Stimulated activated CD8-positive, alpha-beta memory T cell treated with anti-CD3 and anti-CD28 coated beads, Interleukin-7, amount 100 ng/mL, for 48 hours (primary cell): ENCODE results near the gene KY.

ENCODE experiments used
- DNase-seq, 2 donors: peaks; one replicate each; pipeline ENCODE4 v3.0.0-alpha.2; 2020; ENCODE audit warnings: low read depth in 1 of 2; ENCODE audit errors: extremely low read depth in 1 of 2

Gene KY, protein sequence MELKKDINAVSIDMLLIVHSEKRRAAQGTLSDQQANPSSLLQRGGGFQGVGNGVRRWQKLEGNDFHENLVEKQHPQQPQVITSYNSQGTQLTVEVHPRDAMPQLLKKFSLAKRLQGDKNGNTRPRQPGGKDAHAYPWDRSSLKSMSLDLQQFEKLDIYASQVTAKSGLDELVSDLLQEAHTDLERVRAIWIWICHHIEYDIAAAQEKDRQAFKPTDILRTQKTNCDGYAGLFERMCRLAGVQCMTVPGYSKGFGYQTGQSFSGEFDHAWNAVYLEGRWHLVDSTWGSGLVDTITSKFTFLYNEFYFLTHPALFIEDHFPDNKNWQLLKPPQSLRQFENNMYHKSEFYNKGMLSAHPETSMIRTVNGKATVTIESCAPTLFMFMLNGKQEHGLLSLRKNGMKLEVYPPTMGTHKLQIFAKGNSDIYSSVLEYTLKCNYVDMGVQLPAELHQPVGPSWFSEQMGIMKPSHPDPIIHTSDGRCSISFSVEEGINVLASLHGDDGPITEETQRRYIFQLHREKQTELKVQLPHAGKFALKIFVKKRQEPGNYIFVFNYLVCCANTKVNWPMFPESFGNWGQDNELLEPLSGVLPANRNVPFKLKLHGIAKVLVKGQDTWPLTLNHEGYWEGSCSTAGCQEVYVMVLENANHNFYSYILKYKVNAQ

DNA sequence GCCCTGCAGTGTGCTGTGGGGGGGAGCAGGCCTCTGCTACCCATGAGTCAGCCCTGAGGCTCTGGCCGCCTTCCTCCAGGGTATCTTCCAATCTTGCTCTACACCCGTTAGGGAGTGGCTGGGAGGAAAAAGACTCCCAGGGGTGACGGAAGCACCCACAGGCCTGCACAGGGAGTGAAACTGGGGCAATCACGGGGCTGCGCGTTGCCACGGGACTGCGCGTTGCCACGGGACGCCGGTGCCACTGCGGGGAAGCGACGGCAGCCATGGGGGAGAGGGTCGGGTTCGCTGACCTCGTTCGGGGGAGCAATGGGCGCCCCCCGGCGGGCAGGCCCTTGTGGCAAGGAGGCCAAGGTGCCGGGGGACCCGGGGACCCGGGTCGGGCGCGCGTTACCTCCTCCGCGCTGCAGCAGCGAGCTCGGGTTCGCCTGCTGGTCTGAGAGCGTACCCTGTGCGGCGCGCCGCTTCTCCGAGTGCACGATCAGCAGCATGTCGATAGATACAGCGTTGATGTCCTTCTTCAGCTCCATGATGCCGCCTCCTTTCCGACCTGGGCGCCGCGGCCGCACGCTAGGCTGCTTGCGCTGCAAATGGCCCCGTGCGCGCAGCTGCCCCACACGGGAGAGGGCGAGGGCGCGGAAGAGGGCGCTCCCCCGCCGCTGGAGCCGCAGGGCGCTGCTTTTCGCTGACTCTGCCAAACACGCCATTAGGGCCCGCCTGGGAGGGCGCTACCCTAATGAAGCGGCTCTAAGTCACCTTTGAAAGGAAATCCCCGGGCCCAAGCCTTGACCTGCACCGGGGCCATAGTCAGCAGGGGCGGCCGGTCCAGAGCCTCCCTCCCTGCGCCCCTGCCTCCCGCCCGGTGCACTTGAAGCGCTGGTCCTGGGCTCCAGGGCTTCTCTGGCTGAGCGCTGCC, at the start of gene KY:
TSS of gene KY (minus strand) at position 592 of the 916 bp plus-strand sequence. CDS start at position 530, 62 bp downstream.
- no peak for DNase-seq

DNA sequence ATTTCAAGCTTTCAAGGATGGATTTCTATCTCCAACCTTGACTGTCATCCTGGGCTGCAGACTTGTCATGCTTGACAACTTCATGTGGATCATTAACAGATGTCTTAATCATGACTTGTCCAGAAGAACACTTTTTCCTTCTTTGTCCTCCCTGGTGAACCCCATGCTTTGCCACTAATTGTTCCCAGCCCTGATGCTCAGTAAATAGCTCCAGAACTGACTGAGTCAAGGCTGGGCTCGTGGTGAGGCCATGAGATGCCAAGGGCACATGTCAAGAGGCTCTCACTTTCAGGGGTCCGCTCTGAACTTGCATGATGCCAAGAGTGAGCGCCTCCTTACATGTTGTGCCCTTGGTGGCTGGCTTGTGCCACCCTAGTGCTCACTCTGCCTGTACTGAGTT, 48.9 kb upstream of the KY start:
- no peak for DNase-seq

DNA sequence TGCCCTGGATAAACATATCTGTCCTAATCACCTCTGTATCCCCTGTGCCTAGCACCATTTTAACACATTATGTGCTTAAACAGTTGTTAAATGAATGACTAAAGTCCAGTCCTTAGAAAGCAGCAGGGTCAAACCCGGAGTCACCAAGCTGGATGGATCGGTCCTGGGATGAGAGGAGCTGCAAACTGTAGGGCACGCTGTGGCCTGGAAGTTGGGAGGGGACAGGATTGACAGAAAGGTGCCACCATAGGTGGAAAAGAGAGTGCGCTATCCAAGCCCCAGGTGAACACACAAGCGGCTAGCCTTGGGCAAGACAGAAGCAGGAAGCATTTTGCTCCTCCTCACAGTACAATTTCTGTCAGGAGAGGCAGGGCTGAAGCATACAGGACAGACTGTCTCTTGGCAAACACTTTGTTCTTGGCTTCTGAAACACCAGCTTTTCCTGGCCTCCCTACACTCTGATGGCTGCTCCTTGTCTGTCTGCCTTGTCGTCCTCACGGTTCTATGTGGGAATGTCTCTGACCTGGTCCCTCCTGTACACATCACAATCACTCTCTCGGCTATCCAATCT, 48.4 kb upstream of the KY start:
- DNase-seq = no peak

DNA sequence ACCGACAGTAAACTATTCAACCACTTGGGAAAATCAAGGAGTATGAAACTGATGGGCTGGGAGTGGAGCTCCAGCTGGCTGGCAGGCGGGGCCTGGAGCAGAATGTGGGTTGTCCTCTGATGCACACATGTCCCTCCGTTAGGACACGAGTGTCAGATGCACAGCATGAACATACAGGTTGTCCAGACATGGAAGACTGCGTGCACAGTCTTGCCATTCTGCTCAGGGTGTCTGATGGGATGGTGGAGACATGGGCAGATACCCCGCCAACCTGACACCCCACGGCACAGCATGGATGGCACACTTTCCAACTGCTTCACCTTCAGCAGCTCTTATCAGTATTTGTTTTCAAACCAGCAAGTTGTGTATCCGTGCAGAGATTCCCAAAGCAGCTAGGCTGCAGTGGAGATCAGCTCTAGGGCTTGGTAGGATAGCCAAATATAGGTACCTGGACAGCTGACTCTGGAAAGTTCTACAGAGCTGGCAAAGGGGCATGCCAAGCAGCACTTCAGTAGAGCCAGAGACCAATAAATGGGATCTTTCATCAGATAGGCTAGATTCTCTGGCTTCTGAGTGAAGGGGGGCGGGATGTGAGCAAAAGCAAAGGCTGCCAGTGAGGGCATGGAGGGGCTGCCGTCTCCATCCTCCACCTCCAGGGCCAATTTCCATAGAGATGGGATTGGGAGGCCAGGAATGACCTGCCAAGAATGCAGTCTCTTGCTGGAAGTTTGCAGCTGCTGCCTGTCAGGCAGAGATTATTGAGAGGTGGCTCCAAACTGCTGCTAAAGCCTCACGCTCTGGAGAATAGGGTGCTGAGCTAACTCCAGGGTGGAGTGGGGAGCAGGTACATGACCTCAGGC, 47.2 kb upstream of the KY start:
- no peak for DNase-seq

DNA sequence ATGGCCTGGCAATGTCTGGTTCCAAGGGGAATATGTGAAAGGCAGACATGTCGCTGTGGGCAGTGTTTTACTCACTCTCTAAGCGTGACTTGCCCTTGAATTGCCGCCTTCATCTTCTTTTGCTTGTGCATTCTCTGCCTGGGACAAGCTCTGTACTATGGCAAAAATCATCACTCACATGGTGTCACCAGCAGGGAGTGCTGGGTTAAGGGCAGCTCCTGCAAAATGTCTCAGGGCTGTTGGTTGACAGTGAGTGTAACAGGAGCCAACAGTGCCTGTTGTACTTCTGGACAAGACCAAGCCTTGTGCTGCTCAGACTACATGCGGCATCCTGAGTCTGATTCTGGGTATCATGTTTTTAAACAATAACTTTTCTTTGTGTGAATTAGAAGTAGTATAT, 45.3 kb upstream of the KY start:
- no peak for DNase-seq

DNA sequence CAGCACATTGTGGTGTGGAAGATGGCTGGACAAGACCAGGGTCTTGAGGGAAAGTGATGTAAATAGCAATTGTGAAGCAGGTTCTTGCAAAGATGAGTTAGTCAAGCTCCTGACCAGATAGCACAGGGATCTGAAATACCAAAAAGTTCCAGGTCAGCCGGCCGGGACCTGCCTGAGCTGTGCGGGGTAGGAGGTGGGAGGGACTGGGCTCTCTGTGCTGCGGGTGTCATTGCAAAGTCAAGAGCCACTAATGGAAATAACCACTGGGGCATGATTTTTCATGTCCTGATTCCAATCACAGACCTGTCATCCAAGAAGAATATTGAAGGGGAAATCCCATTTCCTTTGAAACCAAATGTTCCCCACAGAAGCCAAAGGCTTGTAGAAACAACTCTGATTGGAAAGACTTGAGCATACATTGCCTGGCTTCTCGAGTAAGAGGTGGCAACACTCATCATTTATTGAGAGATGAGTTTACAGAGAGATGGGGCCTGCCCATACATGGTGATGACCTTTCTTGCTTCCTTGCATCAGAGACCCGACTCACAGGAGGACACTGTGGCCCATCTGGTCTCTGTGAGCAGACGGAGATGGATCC, 44.2 kb upstream of the KY start:
- no peak for DNase-seq

DNA sequence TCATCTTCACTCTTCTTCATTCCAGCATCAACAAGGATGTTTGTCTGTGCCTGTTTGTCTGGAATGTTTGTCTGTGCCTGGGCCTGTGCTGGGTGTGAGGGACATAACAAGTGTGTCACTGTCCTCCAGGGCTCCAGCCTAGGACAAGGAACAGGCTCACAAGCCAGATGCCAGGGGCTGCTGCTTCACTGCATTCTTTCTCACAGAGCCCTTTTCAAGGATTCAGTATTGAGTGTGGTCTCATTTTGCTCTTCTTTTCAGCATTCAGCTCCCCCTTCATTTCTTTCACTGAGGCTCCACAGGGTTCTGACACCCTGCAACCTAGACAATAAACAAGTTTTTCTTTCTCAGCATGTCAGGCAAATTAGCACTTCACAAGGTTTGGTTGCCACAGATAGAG, 43.6 kb upstream of the KY start:
- DNase-seq = no peak

DNA sequence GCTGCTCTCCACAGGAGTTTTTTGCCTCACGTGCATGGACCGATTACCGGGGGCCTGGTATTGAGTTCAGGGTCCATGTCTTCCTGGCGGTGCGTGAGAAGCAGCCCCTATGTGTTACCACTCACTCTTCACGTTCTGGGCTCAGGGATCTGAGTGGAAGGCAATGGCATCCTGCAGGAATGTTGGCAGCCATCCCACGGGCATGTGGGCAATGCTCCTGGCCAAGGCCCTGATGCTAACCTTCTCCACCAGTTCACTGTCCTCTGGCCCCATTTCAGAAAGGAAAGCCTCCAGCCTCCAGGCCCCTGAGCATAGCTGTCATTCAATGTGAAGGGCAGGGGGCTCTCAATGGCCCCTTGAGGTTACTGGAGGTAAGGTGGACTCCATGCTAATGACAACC, 43.0 kb upstream of the KY start:
- no peak for DNase-seq

DNA sequence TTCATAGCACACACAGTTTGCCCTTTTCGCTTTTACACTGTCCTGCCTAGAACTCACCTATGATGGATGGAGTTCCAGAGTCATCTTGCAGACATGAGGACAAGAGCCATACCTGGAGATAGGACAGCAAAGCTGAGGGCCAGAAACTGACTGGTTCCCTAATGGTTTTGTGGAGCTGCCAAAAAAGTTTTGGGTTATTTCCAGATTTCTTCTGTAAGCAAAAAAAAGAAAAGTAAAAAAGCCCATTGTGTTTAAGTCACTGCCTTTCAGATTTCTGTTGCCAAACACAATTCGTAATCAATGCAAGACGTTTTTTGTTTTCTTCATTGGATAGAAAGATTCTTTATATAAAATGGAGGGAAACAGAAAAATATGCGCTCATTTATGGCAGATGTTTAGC, 42.4 kb upstream of the KY start:
- no peak for DNase-seq

DNA sequence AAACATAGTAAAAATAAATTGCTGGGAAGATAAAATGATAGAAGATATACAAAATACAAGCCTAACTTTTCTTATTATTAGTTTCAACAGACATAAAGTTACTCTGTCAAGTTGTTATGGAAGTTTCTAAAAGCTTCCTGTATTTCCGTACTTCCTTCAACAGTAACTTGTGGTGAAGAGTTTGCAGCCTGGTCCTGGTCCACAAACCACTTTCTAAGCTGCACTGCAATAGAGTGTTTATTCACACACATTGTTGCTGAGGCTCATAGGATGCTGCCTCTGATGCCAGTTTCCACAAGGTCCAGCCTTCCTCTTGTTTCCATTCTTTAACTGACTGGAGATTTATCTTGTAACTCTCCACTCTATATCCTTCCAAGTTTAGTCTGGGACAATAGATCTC, 39.4 kb upstream of the KY start:
- DNase-seq = no peak

DNA sequence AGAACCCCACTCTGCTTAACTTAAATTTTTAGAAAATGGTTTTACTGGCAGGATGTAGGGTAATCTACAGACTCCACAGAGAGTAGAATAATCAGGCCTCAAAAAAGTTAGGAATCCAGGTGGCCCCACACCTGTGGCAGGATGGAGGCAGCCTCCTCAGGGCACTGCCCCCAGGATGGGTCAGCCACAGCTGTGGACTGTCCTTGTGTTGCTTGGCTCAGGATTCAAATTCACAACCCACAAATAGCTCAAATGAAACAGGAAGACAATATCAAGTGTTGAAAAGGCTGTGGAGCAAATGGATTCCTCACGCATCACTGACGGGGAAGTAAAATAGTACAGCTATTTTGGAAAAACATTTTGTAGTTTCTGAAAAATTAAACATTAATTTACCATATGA, 36.8 kb upstream of the KY start:
- DNase-seq = no peak

DNA sequence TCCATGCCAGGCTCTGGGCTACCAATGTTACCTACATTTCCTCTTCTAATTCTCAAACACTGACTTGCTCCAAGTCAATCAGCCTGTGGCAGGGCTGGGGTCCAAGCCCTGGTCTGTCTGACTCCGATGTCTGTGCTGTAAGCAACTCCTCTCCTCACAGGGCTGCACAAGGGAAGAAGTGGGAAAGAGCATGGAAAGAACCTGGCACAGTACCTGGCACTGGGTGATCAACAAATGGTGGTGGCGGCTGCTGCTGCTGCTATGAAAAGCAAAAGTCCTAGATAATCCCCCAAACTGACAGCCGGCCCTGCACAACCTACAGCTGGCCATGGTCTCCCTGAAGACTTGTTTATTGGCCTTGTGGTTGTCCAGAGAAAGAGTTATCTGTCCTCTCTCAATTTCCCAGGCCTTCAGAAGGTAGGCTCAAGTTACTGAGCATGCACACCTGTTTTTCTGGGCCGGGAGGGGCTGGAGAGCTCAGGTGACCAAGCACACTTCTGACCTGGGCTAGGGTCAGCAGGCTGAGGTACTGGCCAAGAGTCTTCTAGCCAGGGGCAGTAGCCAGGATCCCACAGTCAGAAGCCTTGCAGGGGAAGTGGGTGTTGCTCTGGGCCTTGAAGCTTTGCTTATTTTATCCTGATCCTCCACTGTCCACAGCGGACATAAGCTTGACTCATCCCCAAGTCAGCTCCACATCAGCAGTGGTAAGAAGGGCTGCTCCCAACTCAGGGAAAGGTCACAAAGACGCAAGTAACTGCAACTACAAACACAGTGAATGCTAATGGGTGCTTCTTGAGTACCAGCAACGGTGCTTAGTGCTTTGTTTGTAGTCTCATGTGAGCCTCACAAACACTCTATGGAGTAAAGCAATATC, 35.3 kb upstream of the KY start:
- DNase-seq = no peak

DNA sequence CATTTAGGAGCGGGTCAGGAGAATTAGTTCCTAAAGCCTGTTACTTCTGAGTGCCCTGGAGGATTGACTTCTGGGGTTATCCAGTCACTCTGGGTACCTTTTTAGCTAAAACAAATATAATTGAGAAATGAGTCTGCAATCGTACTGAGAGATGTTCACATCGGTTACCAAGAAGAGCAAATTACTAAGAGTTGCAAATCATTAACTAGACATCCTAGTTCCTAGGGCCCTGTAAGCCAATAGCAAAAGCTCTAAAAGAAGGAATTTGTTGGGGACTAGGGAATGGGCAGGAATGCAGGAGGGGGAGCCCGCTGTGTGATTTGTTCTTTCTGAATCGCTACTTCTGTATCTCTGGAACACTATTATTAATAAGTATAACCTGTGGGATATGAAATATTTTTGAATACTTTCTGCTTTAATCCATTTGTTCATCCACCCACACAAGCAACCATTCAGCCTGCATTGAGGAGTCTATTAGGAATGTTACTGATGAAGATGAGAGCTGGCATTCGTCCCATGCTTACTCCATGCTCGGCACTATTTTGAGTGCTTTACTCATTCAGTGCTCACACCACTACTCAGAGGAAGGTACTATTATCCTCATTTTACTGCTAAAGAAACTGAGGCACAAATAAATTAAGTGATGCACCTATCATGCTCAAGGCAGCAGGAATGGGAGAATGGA, 31.5 kb upstream of the KY start:
- DNase-seq = no peak

DNA sequence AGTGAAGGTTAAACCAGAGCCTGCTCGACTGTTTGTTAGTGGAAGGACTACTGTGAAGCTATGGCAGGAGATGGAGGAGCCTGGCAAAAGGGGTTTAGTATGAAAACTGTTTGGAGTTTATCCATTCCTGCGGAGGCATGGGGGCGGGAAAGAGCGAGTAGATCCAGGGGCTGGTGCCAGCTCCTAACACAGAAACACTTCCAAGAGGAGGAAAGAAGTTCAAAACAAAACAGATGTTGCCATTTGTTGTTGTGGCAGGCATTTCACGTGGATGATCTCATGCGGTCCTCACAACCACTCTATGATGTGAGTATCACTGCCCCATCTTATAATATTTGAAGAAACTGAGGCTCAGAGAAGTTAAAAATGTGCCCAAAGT, 30.7 kb upstream of the KY start:
- DNase-seq = no peak

DNA sequence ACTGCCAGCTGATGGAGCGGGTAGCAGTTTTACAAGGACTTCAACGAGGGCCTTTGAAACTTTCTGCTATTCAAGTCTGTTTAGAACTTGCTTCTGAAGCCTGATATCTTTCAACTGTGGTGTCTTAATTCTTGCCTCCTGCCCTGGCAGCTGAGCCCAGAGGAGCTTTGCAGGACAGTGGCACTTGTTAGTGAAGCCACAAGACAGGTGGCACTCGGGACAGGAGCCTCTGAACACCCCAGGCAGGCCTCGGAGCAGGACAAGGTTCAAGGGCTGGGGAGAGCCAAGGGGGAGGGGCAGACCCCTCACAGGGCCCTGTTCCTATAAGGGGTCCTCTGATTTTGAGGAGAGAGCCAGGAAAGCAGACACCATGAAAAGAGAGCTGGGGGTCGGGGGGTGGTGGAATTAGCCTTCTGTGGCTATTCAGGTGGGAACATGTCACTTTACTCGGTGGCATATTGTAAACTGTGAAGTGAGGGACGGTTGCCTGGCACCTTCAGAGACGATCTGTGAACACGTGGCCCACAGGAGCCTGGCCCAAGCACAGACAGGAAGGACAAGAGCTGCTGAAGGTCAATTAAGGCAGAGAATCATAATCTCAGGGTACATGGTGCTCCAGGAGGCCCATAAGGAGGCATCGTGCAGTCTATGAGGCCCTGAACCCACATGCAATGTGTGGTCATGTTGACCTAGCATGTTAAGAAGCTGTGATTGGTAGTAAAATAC, 30.1 kb upstream of the KY start:
- DNase-seq = no peak

DNA sequence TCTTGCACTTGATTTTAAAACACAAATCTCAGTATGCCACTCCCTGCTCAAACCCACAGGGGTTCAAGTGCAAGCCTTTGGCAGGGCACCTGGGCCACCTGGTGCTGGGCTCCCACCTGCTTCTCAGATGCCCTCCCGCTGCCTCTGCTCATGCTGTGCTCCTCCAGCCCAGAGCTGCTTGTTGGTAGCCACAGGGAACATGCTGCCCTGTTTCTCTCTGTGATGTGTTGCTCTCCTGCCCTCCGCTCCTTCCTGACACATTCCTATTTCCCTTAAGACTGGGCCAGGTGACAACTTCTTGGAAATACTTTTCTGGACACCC, 27.1 kb upstream of the KY start:
- DNase-seq = no peak

DNA sequence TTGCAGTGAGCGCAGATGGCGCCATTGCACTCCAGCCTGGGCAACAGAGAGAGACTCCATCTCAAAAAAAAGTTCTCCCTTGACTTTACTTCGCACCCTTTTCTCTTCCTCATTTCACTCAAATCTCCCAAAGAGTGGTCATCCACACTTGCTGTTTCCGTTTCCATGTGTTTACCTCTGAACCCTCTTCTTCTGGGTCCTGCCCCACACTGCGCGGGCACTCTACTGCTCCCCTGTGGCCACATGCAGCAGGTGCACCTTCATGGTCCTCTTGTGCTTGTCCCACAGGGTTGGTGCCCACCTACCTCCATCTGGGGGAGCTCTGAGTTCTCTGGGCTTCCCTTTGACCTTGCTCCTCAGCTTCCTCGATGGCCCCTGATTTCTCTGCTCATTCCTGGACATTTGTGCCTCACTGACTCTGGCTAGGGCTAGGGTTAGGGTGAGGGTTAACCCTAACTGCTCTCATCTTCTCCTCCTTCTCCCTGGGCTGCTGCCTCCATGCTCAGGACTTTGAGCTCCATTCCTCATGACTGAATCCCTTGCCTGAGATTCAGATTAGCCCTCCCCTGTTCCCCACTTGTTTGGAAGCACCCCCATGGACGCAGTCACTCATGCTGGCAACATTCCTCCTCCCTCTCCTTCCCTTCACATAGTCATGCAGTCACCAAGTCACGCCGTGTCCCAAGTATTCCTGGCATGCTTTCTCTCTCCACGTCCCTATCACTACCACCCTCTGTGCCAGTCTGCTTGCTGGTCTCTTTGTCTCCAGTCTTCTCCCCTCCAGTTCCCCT, 26.6 kb upstream of the KY start:
- no peak for DNase-seq
